HG02938 (cell line): ENCODE results near the gene FADS2.

ENCODE experiments used
- ATAC-seq: cut with Tn5 transposase; IDR thresholded peaks from one replicate; pipeline ENCODE4 v1.9.1; 2021; ENCODE audit warnings: mild to moderate bottlenecking, moderate library complexity; ENCODE audit not compliant: unreplicated experiment

The FADS2 gene

GRCh38 chr11:61795459-61795858 lies 32.6 kb upstream of the FADS2 start:
- no peak for ATAC-seq

DNA sequence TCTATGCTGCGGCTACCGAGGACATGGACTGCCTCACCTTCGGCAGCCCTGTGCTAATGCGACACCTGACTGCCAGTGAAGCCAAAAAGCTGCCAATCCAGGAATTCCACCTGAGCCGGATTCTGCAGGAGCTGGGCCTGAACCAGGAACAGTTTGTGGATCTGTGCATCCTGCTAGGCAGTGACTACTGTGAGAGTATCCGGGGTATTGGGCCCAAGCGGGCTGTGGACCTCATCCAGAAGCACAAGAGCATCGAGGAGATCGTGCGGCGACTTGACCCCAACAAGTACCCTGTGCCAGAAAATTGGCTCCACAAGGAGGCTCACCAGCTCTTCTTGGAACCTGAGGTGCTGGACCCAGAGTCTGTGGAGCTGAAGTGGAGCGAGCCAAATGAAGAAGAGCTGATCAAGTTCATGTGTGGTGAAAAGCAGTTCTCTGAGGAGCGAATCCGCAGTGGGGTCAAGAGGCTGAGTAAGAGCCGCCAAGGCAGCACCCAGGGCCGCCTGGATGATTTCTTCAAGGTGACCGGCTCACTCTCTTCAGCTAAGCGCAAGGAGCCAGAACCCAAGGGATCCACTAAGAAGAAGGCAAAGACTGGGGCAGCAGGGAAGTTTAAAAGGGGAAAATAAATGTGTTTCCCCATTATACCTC lies 32.1 kb upstream of the FADS2 start:
- ATAC-seq = no peak

GRCh38 chr11:61797263-61797944 lies 30.7 kb upstream of the FADS2 start:
- no peak for ATAC-seq

- ATAC-seq = no peak
Measured at GRCh38 chr11:61799665-61800284, 28.3 kb upstream of the FADS2 start.

- no peak for ATAC-seq
Measured at GRCh38 chr11:61800331-61801281, 27.5 kb upstream of the FADS2 start.

DNA sequence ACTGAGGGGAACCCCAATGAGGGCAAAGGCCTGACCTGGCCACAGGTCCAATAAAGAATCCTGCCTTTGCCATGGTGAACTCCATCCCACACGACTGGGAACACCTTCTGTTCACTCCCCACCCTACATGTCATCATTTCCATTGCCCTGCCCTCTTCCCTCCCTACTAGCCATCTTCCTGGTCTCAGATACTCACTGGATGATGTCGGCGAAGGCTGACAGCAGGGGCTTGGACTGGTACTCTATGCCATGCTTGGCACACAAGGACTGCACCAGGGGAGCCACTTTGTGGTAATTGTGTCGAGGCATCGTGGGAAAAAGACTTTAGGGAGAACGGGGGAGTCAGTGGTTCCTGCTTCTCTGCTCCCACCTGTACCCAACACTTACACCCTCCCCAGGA lies 25.5 kb upstream of the FADS2 start:
- ATAC-seq = no peak

- no peak for ATAC-seq
Measured at GRCh38 chr11:61803889-61804647, 24.0 kb upstream of the FADS2 start.

DNA sequence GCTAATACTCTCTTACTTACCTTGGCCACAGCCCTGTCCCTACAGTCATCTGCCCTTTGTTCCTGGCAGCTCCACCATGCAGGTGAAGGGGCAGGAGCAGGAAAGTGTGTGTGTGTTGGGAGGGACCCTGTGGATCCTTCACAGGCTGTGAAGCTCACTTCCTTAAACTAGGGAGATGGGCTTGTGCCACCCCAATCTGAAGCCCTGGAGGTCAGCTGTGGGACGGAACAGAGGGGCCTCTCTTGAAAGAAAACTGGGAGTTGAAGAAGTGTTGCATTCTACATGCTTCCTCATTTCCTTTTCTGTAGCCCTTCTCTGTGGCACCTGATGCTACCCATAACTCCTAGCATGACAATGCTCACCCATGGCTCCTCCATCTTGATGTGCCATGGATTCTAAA lies 23.0 kb upstream of the FADS2 start:
- no peak for ATAC-seq

- ATAC-seq = no peak
Measured at GRCh38 chr11:61806785-61807184, 21.3 kb upstream of the FADS2 start.

GRCh38 chr11:61810671-61811175 lies 17.4 kb upstream of the FADS2 start:
- no peak for ATAC-seq

DNA sequence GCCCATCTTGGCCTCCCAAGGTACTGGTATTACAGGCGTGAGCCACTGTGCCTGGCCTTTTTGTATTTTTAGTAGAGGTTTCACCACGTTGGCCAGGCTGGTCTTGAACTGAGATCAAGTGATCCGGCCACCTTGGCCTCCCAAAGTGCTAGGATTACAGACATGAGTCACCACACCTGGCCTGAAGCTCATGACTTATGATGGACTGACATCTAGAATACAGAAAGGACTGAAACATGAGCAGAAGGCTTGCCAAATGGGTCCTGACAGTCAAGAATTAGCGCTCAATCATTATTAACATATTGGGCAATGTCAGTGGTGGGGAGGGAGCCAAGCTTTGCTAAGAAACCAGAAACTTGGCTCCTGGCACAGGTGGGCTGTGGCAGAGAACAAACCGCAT lies 16.3 kb upstream of the FADS2 start:
- no peak for ATAC-seq

DNA sequence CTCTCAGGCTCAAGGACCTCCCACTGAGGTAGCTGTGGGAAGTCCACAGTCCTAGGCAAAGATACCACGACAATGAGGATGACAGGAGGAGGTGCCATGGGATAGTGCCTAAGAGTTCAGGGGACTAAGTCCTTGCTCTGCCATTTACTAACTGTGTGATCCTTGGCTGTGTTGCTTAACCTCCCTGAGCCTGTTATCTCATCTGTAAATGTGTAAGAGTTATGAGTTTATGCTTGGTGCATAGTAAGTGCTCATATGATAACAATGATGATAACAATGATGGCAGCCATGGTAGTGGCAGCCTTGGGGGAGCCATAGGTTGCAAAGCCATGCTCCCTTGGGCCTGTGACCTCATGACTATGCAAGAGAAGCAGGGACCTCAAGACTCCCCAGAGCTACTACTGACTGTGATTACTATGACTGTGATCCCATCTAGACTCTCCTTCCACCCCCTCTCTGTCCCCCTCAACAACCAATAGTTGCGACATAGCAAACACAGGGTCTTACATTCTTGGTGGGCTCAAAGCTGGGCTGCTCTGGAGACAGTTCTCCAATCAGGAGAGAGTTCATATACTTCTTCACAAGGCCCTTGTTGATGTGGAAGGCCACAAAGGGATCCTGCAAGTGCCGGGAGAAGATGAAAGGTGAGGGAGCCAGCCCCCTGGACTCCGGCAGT lies 15.2 kb upstream of the FADS2 start:
- ATAC-seq = no peak

DNA sequence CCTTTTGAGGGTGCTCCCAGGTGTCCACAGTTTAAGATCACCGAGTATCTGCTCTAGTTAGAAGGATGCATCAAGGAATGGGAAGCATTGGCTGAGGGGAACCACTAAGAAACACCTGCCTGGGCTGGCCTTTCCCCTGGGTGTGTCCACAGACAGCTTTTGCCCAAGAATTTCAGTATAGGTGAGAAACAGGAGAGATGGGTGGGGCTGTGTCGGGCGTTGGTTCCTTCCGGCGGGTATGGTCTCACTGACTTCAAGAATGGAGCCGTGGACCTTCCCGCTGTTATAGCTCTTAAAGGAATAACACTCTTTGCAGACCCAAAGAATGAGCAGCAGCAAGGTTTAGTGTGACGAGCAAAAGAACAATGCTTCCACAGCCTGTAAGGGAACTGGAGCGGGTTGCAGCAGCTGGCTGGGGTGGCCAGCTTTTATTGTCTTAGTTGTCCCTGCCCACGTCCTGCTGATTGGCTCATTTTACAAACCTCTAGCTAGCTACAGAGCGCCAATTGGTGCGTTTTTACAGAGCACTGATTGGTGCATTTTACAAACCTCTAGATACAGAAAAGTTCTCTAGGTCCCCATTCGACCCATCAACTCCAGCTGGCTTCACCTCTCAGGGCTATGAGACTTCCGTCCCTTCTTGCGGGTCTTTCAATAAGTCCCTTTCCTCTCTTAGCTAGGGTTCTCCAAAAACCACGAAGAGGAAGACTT lies 13.7 kb upstream of the FADS2 start:
- no peak for ATAC-seq

DNA sequence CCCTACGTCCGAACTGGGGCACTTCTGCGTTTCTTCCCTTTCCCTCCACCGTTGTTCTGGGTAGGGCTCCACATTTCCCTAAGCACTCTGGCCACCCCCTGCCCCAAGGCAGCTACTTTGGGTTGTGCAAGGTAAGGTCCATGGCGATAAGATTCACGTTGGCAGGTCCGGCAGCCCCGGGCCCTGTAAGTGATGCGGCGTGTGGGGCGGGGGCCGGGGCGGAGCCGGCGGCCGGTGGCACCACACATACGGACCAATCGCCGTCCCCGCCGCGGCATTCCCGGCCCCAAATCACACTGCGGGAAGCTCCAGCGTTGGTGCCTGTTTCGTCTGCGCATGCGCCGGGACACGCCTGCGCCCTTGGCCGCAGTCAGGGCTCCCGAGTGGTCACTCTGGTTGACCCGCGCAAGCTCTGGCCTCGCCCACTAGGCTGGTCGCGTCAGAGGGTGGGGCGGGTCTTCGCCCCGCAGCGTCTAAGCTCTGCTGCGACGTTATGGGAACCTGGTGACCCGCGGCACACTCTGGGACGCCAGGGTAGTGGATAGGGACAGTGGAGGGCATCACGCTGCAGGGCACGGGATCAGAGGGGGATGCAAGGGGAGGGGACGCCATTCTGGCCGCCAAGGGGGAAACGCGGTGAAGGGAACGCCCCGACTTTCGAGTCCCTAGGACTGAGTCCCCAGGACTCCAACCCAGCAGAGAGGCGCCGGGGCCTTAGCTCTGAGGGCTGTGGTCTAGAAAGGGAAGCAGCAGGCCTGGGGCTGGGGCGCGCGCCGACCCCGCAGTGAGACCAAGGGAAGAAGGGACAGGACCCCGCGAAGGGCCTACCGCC lies 12.9 kb upstream of the FADS2 start:
- peak; percentile 37 for ATAC-seq

DNA sequence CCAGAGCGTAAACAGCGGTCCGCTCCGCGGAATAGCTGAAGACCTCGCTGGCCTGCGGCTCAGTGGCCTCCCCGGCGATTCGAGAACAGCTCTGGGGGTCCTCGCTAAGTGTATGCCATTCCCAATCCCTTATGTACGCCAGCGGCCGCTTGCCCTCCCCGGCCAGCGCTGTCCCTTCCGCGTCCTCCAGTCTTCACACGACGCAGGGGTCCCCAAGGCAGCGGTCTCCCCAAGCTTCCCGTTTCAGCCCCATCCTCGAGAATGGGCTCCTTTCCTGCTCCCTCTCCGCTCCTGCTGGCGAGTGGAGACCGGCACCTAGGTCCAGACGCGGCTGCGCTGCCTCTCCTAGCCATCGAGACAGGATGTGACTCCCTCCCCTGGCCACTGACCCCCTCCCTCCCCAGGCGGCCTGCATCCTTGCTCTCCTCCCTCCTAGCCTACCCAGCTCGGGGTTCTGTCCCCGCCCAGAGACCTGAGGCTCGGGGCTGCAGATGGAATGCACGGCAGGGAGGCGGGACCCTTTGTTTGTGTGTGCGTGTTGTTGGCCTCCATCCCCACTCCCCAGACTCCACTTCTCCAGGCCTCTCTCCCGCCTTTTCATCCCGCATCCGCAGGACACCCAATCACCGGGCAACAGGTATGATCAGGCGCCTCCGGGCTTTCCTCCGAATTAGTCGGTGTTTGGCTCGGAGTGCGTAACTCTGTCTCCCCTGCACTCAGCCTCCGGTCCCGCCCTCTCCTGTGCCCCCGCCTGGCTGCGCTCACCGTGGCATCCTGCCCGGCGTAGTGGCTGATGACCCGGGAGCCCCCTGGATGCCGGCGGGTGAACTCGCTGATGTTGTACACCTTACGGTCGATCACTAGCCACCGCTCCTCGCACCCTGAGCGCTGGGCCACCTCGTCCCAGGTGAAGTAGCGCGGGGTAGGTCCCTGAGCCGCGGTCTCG lies 12.0 kb upstream of the FADS2 start:
- peak; percentile 32 for ATAC-seq

- peak; percentile 34 for ATAC-seq
Measured at GRCh38 chr11:61816736-61817455, 11.2 kb upstream of the FADS2 start, which contains the start of gene FADS1. Gene FADS1, minus strand, starts transcription at chr11:61817003. Its CDS starts 74 bp downstream, at chr11:61816929.
